ENCODE measurements around the gene STARD7.

The STARD7 gene

DNA sequence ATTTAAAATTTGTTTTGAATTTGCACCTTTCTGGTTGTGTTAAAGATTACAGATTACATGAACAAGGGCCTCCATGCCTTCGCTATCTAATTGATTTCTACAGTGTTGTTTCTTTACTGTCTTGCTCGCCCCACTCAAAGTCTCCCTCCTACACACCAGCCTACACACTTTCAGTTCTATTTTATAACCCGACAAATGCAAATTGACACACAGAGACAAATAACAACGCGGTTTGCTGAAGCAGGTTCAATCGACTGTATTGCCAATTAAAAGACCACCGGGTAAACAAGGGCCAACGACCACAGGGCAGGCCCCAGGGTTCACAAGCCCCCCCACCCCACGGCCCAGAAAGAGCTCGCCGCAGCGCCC, 869 bp downstream of the STARD7 start:
- ATAC-seq, result no peak
- TF ChIP-seq, protein P1, sequence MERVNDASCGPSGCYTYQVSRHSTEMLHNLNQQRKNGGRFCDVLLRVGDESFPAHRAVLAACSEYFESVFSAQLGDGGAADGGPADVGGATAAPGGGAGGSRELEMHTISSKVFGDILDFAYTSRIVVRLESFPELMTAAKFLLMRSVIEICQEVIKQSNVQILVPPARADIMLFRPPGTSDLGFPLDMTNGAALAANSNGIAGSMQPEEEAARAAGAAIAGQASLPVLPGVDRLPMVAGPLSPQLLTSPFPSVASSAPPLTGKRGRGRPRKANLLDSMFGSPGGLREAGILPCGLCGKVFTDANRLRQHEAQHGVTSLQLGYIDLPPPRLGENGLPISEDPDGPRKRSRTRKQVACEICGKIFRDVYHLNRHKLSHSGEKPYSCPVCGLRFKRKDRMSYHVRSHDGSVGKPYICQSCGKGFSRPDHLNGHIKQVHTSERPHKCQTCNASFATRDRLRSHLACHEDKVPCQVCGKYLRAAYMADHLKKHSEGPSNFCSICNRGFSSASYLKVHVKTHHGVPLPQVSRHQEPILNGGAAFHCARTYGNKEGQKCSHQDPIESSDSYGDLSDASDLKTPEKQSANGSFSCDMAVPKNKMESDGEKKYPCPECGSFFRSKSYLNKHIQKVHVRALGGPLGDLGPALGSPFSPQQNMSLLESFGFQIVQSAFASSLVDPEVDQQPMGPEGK (CRISPR knock-in tag; IDR thresholded peaks at IDR 0.05; ENCODE audit: borderline replicate concordance), result no peak
- TF ChIP-seq ZC3H10 (CRISPR knock-in tag; IDR thresholded peaks at IDR 0.05) (no peak), ESRRG (CRISPR knock-in tag; IDR thresholded peaks at IDR 0.05) (no peak), ISL1 (CRISPR knock-in tag; IDR thresholded peaks at IDR 0.05) (no peak), ZNF70 (CRISPR knock-in tag; IDR thresholded peaks at IDR 0.05) (no peak), OSR1 (CRISPR knock-in tag; IDR thresholded peaks at IDR 0.05) (no peak)

DNA sequence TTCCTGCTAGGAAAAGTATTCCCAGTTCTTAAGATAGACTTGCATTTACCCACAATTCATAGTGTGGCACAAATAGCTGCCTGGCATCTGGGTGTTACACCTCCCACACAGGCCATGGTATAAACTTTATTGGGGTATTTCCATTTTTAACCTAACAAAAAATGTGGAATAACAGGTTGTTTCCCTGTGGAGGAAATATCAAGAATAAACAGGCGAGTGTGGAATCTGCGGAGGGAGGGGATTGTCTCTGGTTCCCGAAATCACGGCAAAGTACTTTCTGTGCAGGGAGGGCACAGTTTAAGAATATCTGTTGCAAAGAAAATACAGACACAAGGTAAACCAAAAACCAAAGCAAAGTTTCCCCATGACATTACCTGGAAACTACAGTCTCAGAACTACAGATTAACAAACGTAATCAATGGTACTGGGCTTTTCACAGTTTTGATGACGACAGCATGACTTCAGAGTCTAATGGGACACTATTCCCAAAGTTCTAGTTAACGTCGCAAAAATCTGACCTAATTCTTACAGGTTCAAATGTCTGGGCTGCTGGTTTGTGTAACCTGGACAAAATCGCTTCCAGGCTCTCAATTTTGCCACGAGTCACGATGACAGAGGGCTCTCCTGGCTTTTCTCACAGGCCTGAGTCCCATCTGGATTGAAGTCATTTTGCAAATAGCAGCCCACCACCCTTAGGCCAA, 1.4 kb downstream of the STARD7 start:
- no peak for TF ChIP-seq OSR1 (CRISPR knock-in tag; IDR thresholded peaks at IDR 0.05)
- TF ChIP-seq TCF4 (CRISPR knock-in tag; IDR thresholded peaks at IDR 0.05; ENCODE audit: borderline replicate concordance), result no peak
- TF ChIP-seq ZC3H10 (CRISPR knock-in tag; IDR thresholded peaks at IDR 0.05), result no peak
- no peak for TF ChIP-seq PPARA (CRISPR knock-in tag; IDR thresholded peaks at IDR 0.05; ENCODE audit: borderline replicate concordance)
- no peak for TF ChIP-seq ZFP3 (CRISPR knock-in tag; IDR thresholded peaks at IDR 0.05)
- TF ChIP-seq GLIS3 (CRISPR knock-in tag; IDR thresholded peaks at IDR 0.05), result no peak
- ATAC-seq, result no peak

DNA sequence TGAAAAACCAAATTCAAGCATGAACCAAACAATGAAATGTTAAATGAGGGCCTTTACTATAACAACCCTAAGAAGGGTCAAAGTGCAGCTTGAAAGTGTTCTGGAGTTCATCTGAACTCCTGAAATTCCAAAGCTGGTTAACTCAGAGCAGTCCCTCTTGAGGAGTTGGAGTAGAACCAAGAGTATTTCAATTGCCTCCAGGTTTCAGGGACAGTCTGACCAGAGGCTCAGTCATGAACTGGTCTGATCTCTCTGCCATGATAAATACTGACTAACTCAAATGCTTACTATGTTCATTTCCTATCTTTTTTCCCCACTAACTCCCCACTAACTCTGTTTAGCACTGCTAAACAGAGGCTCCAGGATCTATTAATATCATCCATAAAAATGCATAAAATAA, 2.7 kb downstream of the STARD7 start:
- TF ChIP-seq, protein P2, sequence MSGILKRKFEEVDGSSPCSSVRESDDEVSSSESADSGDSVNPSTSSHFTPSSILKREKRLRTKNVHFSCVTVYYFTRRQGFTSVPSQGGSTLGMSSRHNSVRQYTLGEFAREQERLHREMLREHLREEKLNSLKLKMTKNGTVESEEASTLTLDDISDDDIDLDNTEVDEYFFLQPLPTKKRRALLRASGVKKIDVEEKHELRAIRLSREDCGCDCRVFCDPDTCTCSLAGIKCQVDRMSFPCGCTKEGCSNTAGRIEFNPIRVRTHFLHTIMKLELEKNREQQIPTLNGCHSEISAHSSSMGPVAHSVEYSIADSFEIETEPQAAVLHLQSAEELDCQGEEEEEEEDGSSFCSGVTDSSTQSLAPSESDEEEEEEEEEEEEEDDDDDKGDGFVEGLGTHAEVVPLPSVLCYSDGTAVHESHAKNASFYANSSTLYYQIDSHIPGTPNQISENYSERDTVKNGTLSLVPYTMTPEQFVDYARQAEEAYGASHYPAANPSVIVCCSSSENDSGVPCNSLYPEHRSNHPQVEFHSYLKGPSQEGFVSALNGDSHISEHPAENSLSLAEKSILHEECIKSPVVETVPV (CRISPR knock-in tag; IDR thresholded peaks at IDR 0.05), result no peak
- TF ChIP-seq GLIS3 (CRISPR knock-in tag; IDR thresholded peaks at IDR 0.05), result no peak
- ATAC-seq, result no peak

DNA sequence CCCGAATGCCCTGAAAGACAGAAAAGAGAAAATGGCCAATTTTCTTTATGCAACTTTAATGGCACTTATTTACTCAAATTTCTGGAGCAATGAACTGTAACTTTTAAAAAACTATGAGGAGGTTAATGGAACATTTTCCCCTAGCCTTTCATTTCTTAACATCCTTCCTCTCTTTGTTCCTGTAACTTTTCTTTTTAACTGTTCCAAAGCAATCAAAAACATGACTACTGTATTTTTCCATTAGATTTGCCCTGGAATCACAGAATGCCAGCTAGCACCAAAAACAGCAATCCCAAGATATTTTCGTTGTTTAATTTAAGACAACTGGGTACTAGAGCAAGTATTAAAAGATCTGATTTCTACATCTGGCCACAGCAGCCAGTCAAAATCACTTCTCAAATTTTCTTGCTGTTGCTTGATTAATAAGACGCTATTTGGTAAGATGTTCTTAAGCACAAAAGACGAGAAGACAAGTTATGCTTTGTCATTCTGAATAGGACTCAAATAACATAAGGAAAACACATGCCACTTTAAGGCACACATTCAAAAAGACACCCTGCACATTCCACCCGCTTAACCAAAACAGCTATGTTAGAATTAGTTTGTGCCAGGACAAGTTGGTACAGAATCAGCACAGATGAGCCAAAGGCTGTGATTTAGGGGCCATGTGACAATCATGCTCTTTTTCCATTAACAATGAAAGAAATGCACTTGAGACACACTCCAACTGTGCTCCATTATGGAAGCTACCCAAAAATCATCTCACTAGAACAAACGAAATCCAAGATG, 3.6 kb downstream of the STARD7 start:
- TF ChIP-seq, protein P3, sequence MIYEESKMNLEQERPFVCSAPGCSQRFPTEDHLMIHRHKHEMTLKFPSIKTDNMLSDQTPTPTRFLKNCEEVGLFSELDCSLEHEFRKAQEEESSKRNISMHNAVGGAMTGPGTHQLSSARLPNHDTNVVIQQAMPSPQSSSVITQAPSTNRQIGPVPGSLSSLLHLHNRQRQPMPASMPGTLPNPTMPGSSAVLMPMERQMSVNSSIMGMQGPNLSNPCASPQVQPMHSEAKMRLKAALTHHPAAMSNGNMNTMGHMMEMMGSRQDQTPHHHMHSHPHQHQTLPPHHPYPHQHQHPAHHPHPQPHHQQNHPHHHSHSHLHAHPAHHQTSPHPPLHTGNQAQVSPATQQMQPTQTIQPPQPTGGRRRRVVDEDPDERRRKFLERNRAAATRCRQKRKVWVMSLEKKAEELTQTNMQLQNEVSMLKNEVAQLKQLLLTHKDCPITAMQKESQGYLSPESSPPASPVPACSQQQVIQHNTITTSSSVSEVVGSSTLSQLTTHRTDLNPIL (CRISPR knock-in tag; IDR thresholded peaks at IDR 0.05; ENCODE audit: low read depth), result no peak
- TF ChIP-seq ZFP30 (CRISPR knock-in tag; IDR thresholded peaks at IDR 0.05) (no peak), ZFP3 (CRISPR knock-in tag; IDR thresholded peaks at IDR 0.05) (no peak), ISL1 (CRISPR knock-in tag; IDR thresholded peaks at IDR 0.05) (no peak), PPARA (CRISPR knock-in tag; IDR thresholded peaks at IDR 0.05; ENCODE audit: borderline replicate concordance) (no peak), ZNF565 (CRISPR knock-in tag; conservative IDR thresholded peaks at IDR 0.05; ENCODE audit: low read depth) (no peak)
- TF ChIP-seq, protein P4, sequence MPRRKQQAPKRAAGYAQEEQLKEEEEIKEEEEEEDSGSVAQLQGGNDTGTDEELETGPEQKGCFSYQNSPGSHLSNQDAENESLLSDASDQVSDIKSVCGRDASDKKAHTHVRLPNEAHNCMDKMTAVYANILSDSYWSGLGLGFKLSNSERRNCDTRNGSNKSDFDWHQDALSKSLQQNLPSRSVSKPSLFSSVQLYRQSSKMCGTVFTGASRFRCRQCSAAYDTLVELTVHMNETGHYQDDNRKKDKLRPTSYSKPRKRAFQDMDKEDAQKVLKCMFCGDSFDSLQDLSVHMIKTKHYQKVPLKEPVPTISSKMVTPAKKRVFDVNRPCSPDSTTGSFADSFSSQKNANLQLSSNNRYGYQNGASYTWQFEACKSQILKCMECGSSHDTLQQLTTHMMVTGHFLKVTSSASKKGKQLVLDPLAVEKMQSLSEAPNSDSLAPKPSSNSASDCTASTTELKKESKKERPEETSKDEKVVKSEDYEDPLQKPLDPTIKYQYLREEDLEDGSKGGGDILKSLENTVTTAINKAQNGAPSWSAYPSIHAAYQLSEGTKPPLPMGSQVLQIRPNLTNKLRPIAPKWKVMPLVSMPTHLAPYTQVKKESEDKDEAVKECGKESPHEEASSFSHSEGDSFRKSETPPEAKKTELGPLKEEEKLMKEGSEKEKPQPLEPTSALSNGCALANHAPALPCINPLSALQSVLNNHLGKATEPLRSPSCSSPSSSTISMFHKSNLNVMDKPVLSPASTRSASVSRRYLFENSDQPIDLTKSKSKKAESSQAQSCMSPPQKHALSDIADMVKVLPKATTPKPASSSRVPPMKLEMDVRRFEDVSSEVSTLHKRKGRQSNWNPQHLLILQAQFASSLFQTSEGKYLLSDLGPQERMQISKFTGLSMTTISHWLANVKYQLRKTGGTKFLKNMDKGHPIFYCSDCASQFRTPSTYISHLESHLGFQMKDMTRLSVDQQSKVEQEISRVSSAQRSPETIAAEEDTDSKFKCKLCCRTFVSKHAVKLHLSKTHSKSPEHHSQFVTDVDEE (CRISPR knock-in tag; IDR thresholded peaks at IDR 0.05), result no peak
- no peak for ATAC-seq

DNA sequence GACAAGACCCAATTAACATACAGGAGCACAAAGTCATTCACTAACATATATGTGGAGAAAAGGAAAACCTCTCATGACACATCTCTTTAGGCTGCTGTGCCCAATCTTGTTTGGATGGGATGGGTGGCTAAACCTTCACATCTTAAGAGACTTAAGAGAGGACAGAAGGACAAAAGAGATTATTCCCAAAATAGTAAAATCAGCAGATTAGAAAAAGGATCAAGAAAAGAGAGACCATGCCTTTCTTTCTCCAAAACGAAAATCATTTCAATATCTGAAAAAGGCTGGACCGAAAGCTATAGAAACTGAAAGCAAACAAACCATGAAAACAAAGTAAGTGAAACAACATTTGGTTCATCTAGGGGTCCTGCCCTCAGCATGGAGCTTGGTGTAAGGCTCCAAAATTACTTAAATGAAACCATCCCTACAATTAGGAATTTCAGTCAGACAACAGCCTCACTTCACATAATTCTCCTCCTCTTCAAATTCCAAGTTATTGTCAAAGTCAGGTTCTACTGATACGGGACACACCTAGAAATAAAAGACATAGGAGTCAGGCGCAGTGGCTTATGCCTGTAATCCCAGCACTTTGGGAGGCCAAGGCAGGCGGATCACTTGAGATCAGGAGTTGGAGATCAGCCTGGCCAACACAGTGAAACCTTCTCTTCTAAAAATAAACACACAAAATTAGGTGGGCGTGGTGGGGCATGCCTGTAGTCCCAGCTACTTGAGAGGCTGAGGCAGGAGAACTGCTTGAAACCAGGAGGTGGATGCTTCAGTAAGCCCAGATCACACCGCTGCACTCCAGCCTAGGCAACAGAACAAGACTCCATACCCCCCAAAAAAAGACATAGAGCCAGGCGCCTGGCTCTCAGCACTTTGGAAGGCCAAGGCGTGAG, 5.2 kb downstream of the STARD7 start:
- ATAC-seq, result no peak
- TF ChIP-seq TOX (CRISPR knock-in tag; IDR thresholded peaks at IDR 0.05; ENCODE audit: borderline replicate concordance) (no peak), ZNF70 (CRISPR knock-in tag; IDR thresholded peaks at IDR 0.05) (no peak), ZNF565 (CRISPR knock-in tag; conservative IDR thresholded peaks at IDR 0.05; ENCODE audit: low read depth) (no peak), ARNTL (CRISPR knock-in tag; IDR thresholded peaks at IDR 0.05; ENCODE audit: borderline replicate concordance, low read depth) (no peak), ZNF8 (CRISPR knock-in tag; IDR thresholded peaks at IDR 0.05) (no peak)
- TF ChIP-seq, protein P4 (CRISPR knock-in tag; IDR thresholded peaks at IDR 0.05), result no peak
- TF ChIP-seq, protein P5, sequence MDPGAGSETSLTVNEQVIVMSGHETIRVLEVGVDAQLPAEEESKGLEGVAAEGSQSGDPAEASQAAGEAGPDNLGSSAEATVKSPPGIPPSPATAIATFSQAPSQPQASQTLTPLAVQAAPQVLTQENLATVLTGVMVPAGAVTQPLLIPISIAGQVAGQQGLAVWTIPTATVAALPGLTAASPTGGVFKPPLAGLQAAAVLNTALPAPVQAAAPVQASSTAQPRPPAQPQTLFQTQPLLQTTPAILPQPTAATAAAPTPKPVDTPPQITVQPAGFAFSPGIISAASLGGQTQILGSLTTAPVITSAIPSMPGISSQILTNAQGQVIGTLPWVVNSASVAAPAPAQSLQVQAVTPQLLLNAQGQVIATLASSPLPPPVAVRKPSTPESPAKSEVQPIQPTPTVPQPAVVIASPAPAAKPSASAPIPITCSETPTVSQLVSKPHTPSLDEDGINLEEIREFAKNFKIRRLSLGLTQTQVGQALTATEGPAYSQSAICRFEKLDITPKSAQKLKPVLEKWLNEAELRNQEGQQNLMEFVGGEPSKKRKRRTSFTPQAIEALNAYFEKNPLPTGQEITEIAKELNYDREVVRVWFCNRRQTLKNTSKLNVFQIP (CRISPR knock-in tag; IDR thresholded peaks at IDR 0.05; ENCODE audit: borderline replicate concordance, low read depth), result no peak
